WTC11 (cell line): Measurements from ENCODE around the gene FRYL.
"Not testable (repeated sequence)": the region's sequence is repeated elsewhere in the genome, so short reads cannot be mapped to it uniquely, and the experiment has no call there.

ENCODE experiments used
- CREB1 ChIP-seq: sonication (generic); formaldehyde crosslinking; IDR thresholded peaks from 2 replicates; pipeline ENCODE4 v1.8.0; 2023; ENCODE audit warnings: mild to moderate bottlenecking, missing genetic modification reagents
- CTCF ChIP-seq: fragments of 200-600 bp; IDR thresholded peaks from 2 replicates; pipeline ENCODE4 v1.8.0; 2022; ENCODE audit warnings: antibody characterized with exemption
- FOXK1 ChIP-seq: sonication (generic); formaldehyde crosslinking; IDR thresholded peaks from 2 replicates; pipeline ENCODE4 v1.8.0; 2022; ENCODE audit warnings: mild to moderate bottlenecking, moderate library complexity, missing genetic modification reagents
- NR2C2 ChIP-seq: sonication (generic); formaldehyde crosslinking; IDR thresholded peaks from 2 replicates; pipeline ENCODE4 v1.8.0; 2022; ENCODE audit warnings: mild to moderate bottlenecking, missing genetic modification reagents
- OVOL2 ChIP-seq: fragments of 250-450 bp; sonication (Bioruptor Pico); IDR thresholded peaks from 2 replicates; pipeline ENCODE4 v1.9.0; 2021; ENCODE audit warnings: mild to moderate bottlenecking, borderline replicate concordance
- PREB ChIP-seq: sonication (generic); formaldehyde crosslinking; IDR thresholded peaks from 2 replicates; pipeline ENCODE4 v1.8.1; 2022; ENCODE audit warnings: mild to moderate bottlenecking, missing genetic modification reagents, moderate library complexity, borderline replicate concordance
- SMAD3 ChIP-seq: sonication (generic); formaldehyde crosslinking; IDR thresholded peaks from 2 replicates; pipeline ENCODE4 v1.8.0; 2022; ENCODE audit warnings: missing genetic modification reagents, mild to moderate bottlenecking, borderline replicate concordance
- STAT6 ChIP-seq: sonication (generic); formaldehyde crosslinking; conservative IDR thresholded peaks from 2 replicates; pipeline ENCODE4 v1.8.1; 2023; ENCODE audit warnings: mild to moderate bottlenecking, low read depth, missing genetic modification reagents, moderate library complexity
- TEAD4 ChIP-seq: sonication (generic); formaldehyde crosslinking; IDR thresholded peaks from 2 replicates; pipeline ENCODE4 v1.8.0; 2022; ENCODE audit warnings: mild to moderate bottlenecking, missing genetic modification reagents
- ZNF232 ChIP-seq: sonication (generic); formaldehyde crosslinking; IDR thresholded peaks from 2 replicates; pipeline ENCODE4 v1.8.0; 2022; ENCODE audit warnings: mild to moderate bottlenecking, missing genetic modification reagents

- not testable (repeated sequence) for TF ChIP-seq TEAD4; CTCF; ZNF232 (CRISPR knock-in tag); OVOL2 (CRISPR knock-in tag); SMAD3 (CRISPR knock-in tag); PREB (CRISPR knock-in tag); FOXK1; NR2C2 (CRISPR knock-in tag); CREB1 (CRISPR knock-in tag); STAT6 (CRISPR knock-in tag)
Observed at GRCh38 chr4:48716285-48716684, 63.8 kb downstream of the FRYL start.
